GM12891 (cell line): ENCODE results near the gene SLC39A7.

ENCODE experiments used
- POLR2A ChIP-seq: IDR thresholded peaks from 2 replicates; pipeline ENCODE4 v1.6.1; 2011; ENCODE audit warnings: low read depth, low read length, control low read depth
- POLR2AphosphoS5 ChIP-seq: IDR thresholded peaks from 2 replicates; pipeline ENCODE4 v1.6.1; 2011; ENCODE audit warnings: low read depth, low read length, control low read depth

DNA sequence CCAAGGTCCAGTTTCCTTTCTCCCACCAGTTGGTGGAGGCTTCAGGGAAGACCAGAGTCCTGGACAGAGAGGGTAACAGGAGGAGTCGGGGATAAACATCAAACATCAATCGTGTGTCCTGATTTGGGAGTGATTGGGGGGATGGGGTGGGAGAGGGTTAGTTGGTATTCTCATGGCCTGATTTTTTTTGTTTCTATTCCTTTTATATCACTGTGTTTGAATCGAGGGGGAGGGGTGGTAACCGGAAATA is 3.4 kb downstream of the SLC39A7 start:
- no peak for TF ChIP-seq POLR2AphosphoS5
- TF ChIP-seq POLR2A: no peak
